ENCODE data around the gene ATG101.

Gene ATG101

GRCh38 chr12:52069327-52070184 is at the start of gene ATG101:
Gene ATG101, plus strand, starts transcription at chr12:52069978. Its CDS starts 3,673 bp downstream, at chr12:52073651.
- DNase-seq = peak; percentile 79 to 88

- DNase-seq = peak; percentile 64 to 66
Measured at GRCh38 chr12:52020539-52021336, 49.0 kb upstream of the ATG101 start.

GRCh38 chr12:52022841-52023181 is 47.0 kb upstream of the ATG101 start:
- DNase-seq = no peak

GRCh38 chr12:52023182-52023975 is 46.4 kb upstream of the ATG101 start:
- peak; percentile 89 to 92 for DNase-seq

GRCh38 chr12:52023976-52024688 is 45.6 kb upstream of the ATG101 start:
- DNase-seq = no peak

- peak; percentile 32 to 33 for DNase-seq
Measured at GRCh38 chr12:52024845-52025230, 44.9 kb upstream of the ATG101 start.

- DNase-seq = no peak
Measured at GRCh38 chr12:52026263-52026662, 43.5 kb upstream of the ATG101 start.

GRCh38 chr12:52027085-52027843 is 42.5 kb upstream of the ATG101 start:
- no peak for DNase-seq

- no peak for DNase-seq
Measured at GRCh38 chr12:52029685-52030084, 40.1 kb upstream of the ATG101 start.

GRCh38 chr12:52032446-52032803 is 37.4 kb upstream of the ATG101 start:
- DNase-seq = no peak

GRCh38 chr12:52032804-52033445 is 36.9 kb upstream of the ATG101 start:
- DNase-seq = peak; percentile 84 to 86

- no peak for DNase-seq
Measured at GRCh38 chr12:52033446-52034140, 36.2 kb upstream of the ATG101 start.

GRCh38 chr12:52035190-52035589 is 34.6 kb upstream of the ATG101 start:
- no peak for DNase-seq

GRCh38 chr12:52035926-52036325 is 33.9 kb upstream of the ATG101 start:
- no peak for DNase-seq

- DNase-seq = peak; percentile 87 to 89
Measured at GRCh38 chr12:52036587-52037171, 33.1 kb upstream of the ATG101 start.

GRCh38 chr12:52037248-52037861 is 32.4 kb upstream of the ATG101 start:
- DNase-seq = no peak

GRCh38 chr12:52038447-52038846 is 31.3 kb upstream of the ATG101 start:
- no peak for DNase-seq

- DNase-seq = no peak
Measured at GRCh38 chr12:52041035-52041434, 28.7 kb upstream of the ATG101 start.

- DNase-seq = no peak
Measured at GRCh38 chr12:52041695-52042123, 28.1 kb upstream of the ATG101 start.
